HG03521 (cell line): ENCODE measurements around the gene DCTD.

Experiments used
- ATAC-seq: cut with Tn5 transposase; IDR thresholded peaks from one replicate; pipeline ENCODE4 v1.9.1; 2021; ENCODE audit warnings: mild to moderate bottlenecking, moderate library complexity; ENCODE audit not compliant: unreplicated experiment

The DCTD gene

GRCh38 chr4:182894681-182895275, 22.4 kb downstream of the DCTD start:
- no peak for ATAC-seq

GRCh38 chr4:182893474-182894080, 23.6 kb downstream of the DCTD start:
- ATAC-seq = no peak

GRCh38 chr4:182893047-182893446, 24.1 kb downstream of the DCTD start:
- no peak for ATAC-seq

GRCh38 chr4:182890202-182890601, 27.0 kb downstream of the DCTD start:
- no peak for ATAC-seq

- ATAC-seq = no peak
Measured at GRCh38 chr4:182888891-182889290, 28.3 kb downstream of the DCTD start.

- ATAC-seq = no peak
Measured at GRCh38 chr4:182886768-182887167, 30.4 kb downstream of the DCTD start.

GRCh38 chr4:182886205-182886604, 31.0 kb downstream of the DCTD start:
- no peak for ATAC-seq

GRCh38 chr4:182885738-182886077, 31.5 kb downstream of the DCTD start:
- no peak for ATAC-seq

- ATAC-seq = no peak
Measured at GRCh38 chr4:182885022-182885737, 32.0 kb downstream of the DCTD start.

GRCh38 chr4:182884040-182884439, 33.1 kb downstream of the DCTD start:
- ATAC-seq = no peak

- ATAC-seq = no peak
Measured at GRCh38 chr4:182883351-182883750, 33.8 kb downstream of the DCTD start.

- no peak for ATAC-seq
Measured at GRCh38 chr4:182881914-182882313, 35.3 kb downstream of the DCTD start.

- ATAC-seq = no peak
Measured at GRCh38 chr4:182880387-182881356, 36.5 kb downstream of the DCTD start.

- no peak for ATAC-seq
Measured at GRCh38 chr4:182879913-182880312, 37.3 kb downstream of the DCTD start.

GRCh38 chr4:182878633-182879495, 38.3 kb downstream of the DCTD start:
- no peak for ATAC-seq

- ATAC-seq = no peak
Measured at GRCh38 chr4:182877326-182877883, 39.8 kb downstream of the DCTD start.

GRCh38 chr4:182876427-182876826, 40.8 kb downstream of the DCTD start:
- ATAC-seq = no peak

- no peak for ATAC-seq
Measured at GRCh38 chr4:182875453-182876405, 41.5 kb downstream of the DCTD start.

GRCh38 chr4:182874797-182875345, 42.3 kb downstream of the DCTD start:
- ATAC-seq = no peak
